SK-N-SH (cell line): ENCODE data around the gene ARID1B.

Experiments
- CTCF ChIP-seq: fragments of 200-600 bp; sonication (generic); IDR thresholded peaks from 2 replicates; pipeline ENCODE4 v1.6.1; 2017; ENCODE audit warnings: antibody characterized with exemption, mild to moderate bottlenecking, moderate library complexity
- EP300 ChIP-seq, 2 experiments: IDR thresholded peaks; 2 replicates each; pipeline versions ENCODE4 v1.4.0 to v1.6.1; 2012; ENCODE audit warnings: borderline replicate concordance in 1 of 2, low read depth in 1 of 2, low read length in 1 of 2
- MAX ChIP-seq: IDR thresholded peaks from 2 replicates; pipeline ENCODE4 v1.4.0; 2012; ENCODE audit warnings: low read depth
- REST ChIP-seq: IDR thresholded peaks from 2 replicates; pipeline ENCODE4 v1.6.1; 2012; ENCODE audit warnings: mild to moderate bottlenecking, low read depth, low read length, moderate library complexity
- SMC3 ChIP-seq: IDR thresholded peaks from 2 replicates; pipeline ENCODE4 v1.6.1; 2012; ENCODE audit warnings: low read depth, low read length, improper control_type of control experiment
- YY1 ChIP-seq: IDR thresholded peaks from 2 replicates; pipeline ENCODE4 v1.4.0; 2012; ENCODE audit warnings: low read depth, mild to moderate bottlenecking

- TF ChIP-seq CTCF: no peak
- no peak for TF ChIP-seq MAX
- TF ChIP-seq EP300 (IDR thresholded peaks at IDR 0.05; ENCODE audit: borderline replicate concordance in 1 of 2, low read depth in 1 of 2, low read length in 1 of 2): no peak
- no peak for TF ChIP-seq SMC3
- no peak for TF ChIP-seq REST
- TF ChIP-seq YY1: no peak
Measured at GRCh38 chr6:156821707-156822106, 44.5 kb downstream of the ARID1B start.
